PC-9 (cell line): ENCODE measurements around the gene TRIM24. TPM values are rescaled to one million over a fixed set of nuclear protein-coding genes. Genes with fewer than 3 reads are reported as not detected.

ENCODE experiments used
- BruUV-seq: library from RNA; stranded (reverse); fragments of 400-500 nt; replicated peaks from 2 replicates; lab custom pipeline; 2021; lab: Mats Ljungman, UMichigan
- CTCF ChIA-PET: fragments of 300-600 bp; sonication (Branson Sonifier 250); formaldehyde crosslinking; loops from one replicate; lab custom pipeline; 2022; ENCODE audit warnings: antibody characterized with exemption; lab: Charles Lee
- POLR2A ChIA-PET: fragments of 300-600 bp; sonication (Branson Sonifier 250); formaldehyde crosslinking; loops from one replicate; lab custom pipeline; 2022; ENCODE audit warnings: antibody characterized with exemption; ENCODE audit not compliant: unreplicated experiment; lab: Charles Lee
- DNase-seq, 2 experiments: peaks; one replicate each; pipeline versions ENCODE4 v3.0.0 to v3.0.0-alpha.2; 2015 to 2022; ENCODE audit warnings: mixed read lengths in 1 of 2
- H2AFZ ChIP-seq: fragments of 200-600 bp; sonication (generic); 2 replicates; pipeline ENCODE4 v1.8.1; 2017; ENCODE audit warnings: antibody characterized with exemption
- H3F3A ChIP-seq: fragments of 200-600 bp; sonication (generic); 2 replicates; pipeline ENCODE4 v1.8.1; 2017; ENCODE audit warnings: antibody characterized with exemption, mild to moderate bottlenecking, low read depth; ENCODE audit not compliant: insufficient read depth
- H3K27ac ChIP-seq: fragments of 200-600 bp; sonication (generic); 2 replicates; pipeline ENCODE4 v1.6.1; 2016; ENCODE audit warnings: mixed run types
- H3K27me3 ChIP-seq: fragments of 200-600 bp; sonication (generic); 2 replicates; pipeline ENCODE4 v1.6.1; 2016; ENCODE audit warnings: low read depth, mixed run types; ENCODE audit not compliant: insufficient read depth
- H3K36me3 ChIP-seq: fragments of 200-600 bp; sonication (generic); 2 replicates; pipeline ENCODE4 v1.6.1; 2016; ENCODE audit warnings: low read depth, mixed run types
- H3K4me1 ChIP-seq: fragments of 200-600 bp; sonication (generic); replicated peaks from 2 replicates; pipeline ENCODE4 v1.6.1; 2016; ENCODE audit warnings: mixed run types; ENCODE audit not compliant: insufficient read depth
- H3K4me2 ChIP-seq: fragments of 200-600 bp; sonication (generic); 2 replicates; pipeline ENCODE4 v1.6.1; 2017; ENCODE audit warnings: mixed run types
- H3K4me3 ChIP-seq: fragments of 200-600 bp; sonication (generic); 2 replicates; pipeline ENCODE4 v1.6.1; 2016; ENCODE audit warnings: mixed run types
- H3K79me2 ChIP-seq: fragments of 200-600 bp; sonication (generic); 2 replicates; pipeline ENCODE4 v1.6.1; 2017; ENCODE audit warnings: low read depth, mixed run types
- H3K9me2 ChIP-seq: fragments of 200-600 bp; sonication (generic); 2 replicates; pipeline ENCODE4 v1.8.1; 2017; ENCODE audit warnings: mild to moderate bottlenecking; ENCODE audit not compliant: insufficient read depth
- H3K9me3 ChIP-seq: fragments of 200-600 bp; sonication (generic); 2 replicates; pipeline ENCODE4 v1.8.1; 2016; ENCODE audit warnings: low read depth; ENCODE audit not compliant: insufficient read depth
- H4K20me1 ChIP-seq: fragments of 200-600 bp; sonication (generic); 2 replicates; pipeline ENCODE4 v1.8.1; 2017; ENCODE audit not compliant: insufficient read depth
- CTCF ChIP-seq: fragments of 200-600 bp; sonication (generic); conservative IDR thresholded peaks from 2 replicates; pipeline ENCODE4 v1.6.1; 2017; ENCODE audit warnings: mixed run types, antibody characterized with exemption, mild to moderate bottlenecking, moderate library complexity
- EZH2 ChIP-seq: fragments of 200-600 bp; sonication (generic); IDR thresholded peaks from 2 replicates; pipeline ENCODE4 v1.8.0; 2017; ENCODE audit warnings: antibody characterized with exemption, low read depth
- intact Hi-C: fragments of 100-400 bp; cut with micrococcal nuclease; formaldehyde crosslinking; loops from one replicate; pipeline ENCODE4 v1.10.0; 2022; ENCODE audit not compliant: unreplicated experiment
- total RNA-seq: library from RNA; stranded (reverse); gene quantifications from 2 replicates; pipeline ENCODE4 v1.2.3, GENCODE V29; 2021

TRIM24 gene
- total RNA-seq, 1 experiment from 2014 or later = 20.5 TPM

GRCh38 chr7:138553805-138554204 lies 93.7 kb downstream of the TRIM24 start:
- H3F3A ChIP-seq = no peaks in the 10 kb centered on the region
- peaks cover 28% of the 10 kb centered on the region for H3K9me3 ChIP-seq
- ChIA-PET POLR2A (no interaction called here), CTCF (no interaction called here)
- H3K4me1 ChIP-seq = no peaks in the 10 kb centered on the region
- H3K4me2 ChIP-seq = no peak overlapping the region
- no peaks in the 10 kb centered on the region for H4K20me1 ChIP-seq
- no TSS peak for BruUV-seq
- H2AFZ ChIP-seq = no peak overlapping the region
- no peaks in the 10 kb centered on the region for H3K79me2 ChIP-seq
- no peak for TF ChIP-seq CTCF
- TF ChIP-seq EZH2 = no peak
- no peaks in the 10 kb centered on the region for H3K27me3 ChIP-seq
- intact Hi-C loops = no loop called here
- H3K9me2 ChIP-seq = no peaks in the 10 kb centered on the region
- no peak for DNase-seq
- peaks cover 70% of the 10 kb centered on the region for H3K36me3 ChIP-seq
- no peak overlapping the region for H3K4me3 ChIP-seq
- H3K27ac ChIP-seq = no peak overlapping the region

- Histone ChIP-seq H3K4me1 (no peaks in the 10 kb centered on the region), H3K4me2 (no peak overlapping the region), H3K9me2 (no peaks in the 10 kb centered on the region), H3K27me3 (no peaks in the 10 kb centered on the region), H3K79me2 (no peaks in the 10 kb centered on the region), H2AFZ (no peak overlapping the region), H4K20me1 (no peaks in the 10 kb centered on the region), H3K4me3 (no peak overlapping the region), H3K9me3 (peaks cover 28% of the 10 kb centered on the region), H3K27ac (no peak overlapping the region), H3K36me3 (peaks cover 77% of the 10 kb centered on the region), H3F3A (no peaks in the 10 kb centered on the region)
- DNase-seq = no peak
- TF ChIP-seq EZH2 (no peak), CTCF (no peak)
- CTCF ChIA-PET = no interaction called here
- POLR2A ChIA-PET = no interaction called here
- intact Hi-C loops = no loop called here
- no TSS peak for BruUV-seq
Measured at GRCh38 chr7:138554674-138555073, 94.6 kb downstream of the TRIM24 start.

GRCh38 chr7:138555684-138556083 lies 95.6 kb downstream of the TRIM24 start:
- H3K79me2 ChIP-seq = no peaks in the 10 kb centered on the region
- BruUV-seq = no TSS peak
- H3K4me1 ChIP-seq = no peaks in the 10 kb centered on the region
- intact Hi-C loops = no loop called here
- H3K36me3 ChIP-seq = peaks cover 77% of the 10 kb centered on the region
- H3K4me3 ChIP-seq = no peak overlapping the region
- no peaks in the 10 kb centered on the region for H3K9me2 ChIP-seq
- DNase-seq = no peak
- no peaks in the 10 kb centered on the region for H3K27me3 ChIP-seq
- ChIA-PET CTCF (no interaction called here), POLR2A (no interaction called here)
- peaks cover 28% of the 10 kb centered on the region for H3K9me3 ChIP-seq
- TF ChIP-seq CTCF = no peak
- no peak overlapping the region for H3K27ac ChIP-seq
- no peak overlapping the region for H3K4me2 ChIP-seq
- no peaks in the 10 kb centered on the region for H4K20me1 ChIP-seq
- H2AFZ ChIP-seq = no peak overlapping the region
- H3F3A ChIP-seq = no peaks in the 10 kb centered on the region
